Heart right ventricle (tissue), 16 donors: ENCODE results near the gene PEF1. TPM values are rescaled to one million over a fixed set of nuclear protein-coding genes. Genes with fewer than 3 reads are reported as not detected.
A peak's percentile ranks its signal among the peaks of the same experiment; 100 is the strongest.

ENCODE experiments used
- ATAC-seq, 8 donors: fragments of 200-7000 bp; cut with Tn5 transposase; one replicate each; pipeline ENCODE4 v1.9.1; 2020; ENCODE audit warnings: mild to moderate bottlenecking in 8 of 8, moderate library complexity in 8 of 8, moderate number of reproducible peaks in 1 of 8
- DNase-seq, 2 donors: peaks; one replicate each; pipeline ENCODE4 v3.0.0-alpha.2; 2020
- H3K27ac ChIP-seq, 10 donors: fragments of 200-600 bp; sonication (generic) in 2 of 10; one replicate each; pipeline versions ENCODE4 v1.5.0 to v1.8.0; 2020 to 2022; ENCODE audit warnings: mild to moderate bottlenecking in 3 of 10
- H3K27me3 ChIP-seq, 7 donors: fragments of 200-600 bp; one replicate each; pipeline ENCODE4 v1.8.0; 2021 to 2022; ENCODE audit warnings: mild to moderate bottlenecking in 2 of 7
- H3K36me3 ChIP-seq, 9 donors: fragments of 200-600 bp; sonication (generic) in 1 of 9; one replicate each; pipeline versions ENCODE4 v1.5.0 to v1.8.0; 2020 to 2022; ENCODE audit warnings: mild to moderate bottlenecking in 2 of 9
- H3K4me1 ChIP-seq, 9 donors: fragments of 200-600 bp; sonication (generic) in 1 of 9; one replicate each; pipeline versions ENCODE4 v1.5.0 to v1.8.0; 2020 to 2022; ENCODE audit warnings: mild to moderate bottlenecking in 4 of 9
- H3K4me3 ChIP-seq, 10 donors: fragments of 200-600 bp; sonication (generic) in 2 of 10; one replicate each; pipeline versions ENCODE4 v1.5.0 to v1.8.0; 2020 to 2022; ENCODE audit warnings: mild to moderate bottlenecking in 7 of 10, moderate library complexity in 2 of 10
- H3K9me3 ChIP-seq, 11 donors: fragments of 200-600 bp in 10 of 11; sonication (generic) in 2 of 11; one replicate each; pipeline versions ENCODE4 v1.5.0 to v1.8.0; 2013 to 2022; ENCODE audit warnings: mild to moderate bottlenecking in 2 of 11, control low read depth in 1 of 11, moderate library complexity in 1 of 11
- WGBS, 2 donors: extraction: QIAGEN DNeasy Blood & Tissue Kit; methylation state at CpG; one replicate each; pipeline ENCODE4 v1.1.7; 2013; ENCODE audit warnings: inconsistent platforms in 1 of 2; 5-methylcytosine and 5-hydroxymethylcytosine counted together
- intact Hi-C, 10 donors: fragments of 100-400 bp; cut with DNase I; formaldehyde crosslinking; loops; one replicate each; pipeline versions ENCODE4 v1.11.1 to v1.14.2; 2022
- polyA plus RNA-seq, 2 donors: library from polyadenylated mRNA; stranded (reverse); fragments of 200-250 nt; gene quantifications; one replicate each; pipeline ENCODE4 v1.2.3, GENCODE V29; 2013
- total RNA-seq, 10 donors: library from RNA; stranded (reverse); fragmentation: NEBNext Ultra II Directional in 3 of 10; extraction: Animal tissue kit (Norgen Biotek cat#: 25700) in 3 of 10; gene quantifications; one replicate each; pipeline versions ENCODE4 v1.2.1 to v1.2.4, GENCODE V29; 2021 to 2023
- TF ChIP-seq, protein P1 (sequence below), 9 donors: fragments of 200-600 bp; sonication (generic) in 2 of 9; IDR thresholded peaks; one replicate each; pipeline versions ENCODE4 v1.5.0 to v1.8.0; 2021 to 2022; ENCODE audit warnings: antibody characterized with exemption in 9 of 9, mild to moderate bottlenecking in 5 of 9, moderate library complexity in 1 of 9
- donor health status: Arrhythmogenic right ventricular cardiomyopathy.
- donor health status: ischemic (EF 13 %, LVEDD 7.1; RV severe dilation, severe dysfunction).
- donor health status: healthy with polysubstance abuse.
- donor health status: DM: no; HTN: yes; CAD: no.
- donor health status: DM: no; HTN: no; CAD: no.
- donor health status: ischemic (EF 25% LVEDD 6.9; RV normal size, moderate dysfunction).
- donor health status: ischemic (EF 25% LVEDD 5.7; RV mildly dilated, moderate dysfunction).
- donor health status: healthy.
- donor health status: DM: yes; HTN: yes; CAD: no.
- donor health status: Ischemic cardiomyopathy.
- donor health status: ischemic (EF 35%, LVEDD 5.7; RV mildly dilated, moderate dysfunction).
- donor health status: nonischemic (EF 11% LVEDD 7.7; RV severe dilation, severe dysfunction).
- donor health status: DM: yes; HTN: yes; CAD: no.
- donor health status: PGD.
- donor health status: ischemic (EF 29% LVEDD 5.4; RV normal size, mild dysfunction).
- donor health status: nonischemic (EF 23%, LVEDD 6.1; RV moderate dilation, normal function).

PEF1 gene
- total and polyA plus RNA-seq, 12 donors, result 35.0 to 94.3 (median 40.0) TPM

DNA sequence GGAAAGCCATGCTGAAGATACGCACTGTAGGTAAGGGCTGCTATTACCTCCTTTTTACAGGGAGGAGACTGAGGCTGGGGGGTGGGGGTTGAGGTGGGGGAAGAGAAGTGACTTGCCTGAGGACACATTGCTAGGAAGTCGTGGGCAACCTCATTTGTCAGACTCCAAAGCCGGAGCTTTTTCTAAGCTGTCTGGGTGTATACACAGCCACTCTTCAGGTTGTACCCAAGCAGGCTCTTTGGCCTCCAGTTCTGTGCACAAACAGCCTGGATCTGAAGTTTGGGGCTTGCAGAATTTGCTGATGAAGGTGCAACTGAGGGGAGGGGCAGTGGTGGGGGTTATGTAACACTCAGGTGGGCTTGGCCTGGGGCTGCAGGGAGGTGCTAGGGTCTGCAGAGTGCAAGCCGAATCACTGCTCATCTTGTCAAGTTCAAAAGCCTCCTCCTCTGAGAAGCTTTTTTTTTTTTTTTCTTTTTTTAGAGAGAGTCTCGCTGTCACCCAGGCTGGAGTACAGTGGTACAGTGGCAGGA is 51.5 kb downstream of the PEF1 start:
- peaks cover 7 to 70% (median 23%) of the 10 kb centered on the region in 9 donors for H3K4me1 ChIP-seq
- DNase-seq (no peak), ATAC-seq (no peak)
- no peaks in the 10 kb centered on the region for H3K36me3 ChIP-seq
- intact Hi-C loops, result loop anchor here in 2 of 10 donors (2.0 kb wide), 2 partner anchors 26 to 28 kb away; no protein-coding TSS in a partner anchor
- peaks cover 0 to 13% (median 0%) of the 10 kb centered on the region in 7 donors for H3K27me3 ChIP-seq
- no peaks in the 10 kb centered on the region for H3K9me3 ChIP-seq
- WGBS, 2 donors, result 84 to 88% methylated on average over 5 of the region's 5 CpGs
- no peak overlapping the region for H3K27ac ChIP-seq
- H3K4me3 ChIP-seq, result no peak overlapping the region
- TF ChIP-seq, protein P1, sequence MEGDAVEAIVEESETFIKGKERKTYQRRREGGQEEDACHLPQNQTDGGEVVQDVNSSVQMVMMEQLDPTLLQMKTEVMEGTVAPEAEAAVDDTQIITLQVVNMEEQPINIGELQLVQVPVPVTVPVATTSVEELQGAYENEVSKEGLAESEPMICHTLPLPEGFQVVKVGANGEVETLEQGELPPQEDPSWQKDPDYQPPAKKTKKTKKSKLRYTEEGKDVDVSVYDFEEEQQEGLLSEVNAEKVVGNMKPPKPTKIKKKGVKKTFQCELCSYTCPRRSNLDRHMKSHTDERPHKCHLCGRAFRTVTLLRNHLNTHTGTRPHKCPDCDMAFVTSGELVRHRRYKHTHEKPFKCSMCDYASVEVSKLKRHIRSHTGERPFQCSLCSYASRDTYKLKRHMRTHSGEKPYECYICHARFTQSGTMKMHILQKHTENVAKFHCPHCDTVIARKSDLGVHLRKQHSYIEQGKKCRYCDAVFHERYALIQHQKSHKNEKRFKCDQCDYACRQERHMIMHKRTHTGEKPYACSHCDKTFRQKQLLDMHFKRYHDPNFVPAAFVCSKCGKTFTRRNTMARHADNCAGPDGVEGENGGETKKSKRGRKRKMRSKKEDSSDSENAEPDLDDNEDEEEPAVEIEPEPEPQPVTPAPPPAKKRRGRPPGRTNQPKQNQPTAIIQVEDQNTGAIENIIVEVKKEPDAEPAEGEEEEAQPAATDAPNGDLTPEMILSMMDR (IDR thresholded peaks at IDR 0.05), result no peak

DNA sequence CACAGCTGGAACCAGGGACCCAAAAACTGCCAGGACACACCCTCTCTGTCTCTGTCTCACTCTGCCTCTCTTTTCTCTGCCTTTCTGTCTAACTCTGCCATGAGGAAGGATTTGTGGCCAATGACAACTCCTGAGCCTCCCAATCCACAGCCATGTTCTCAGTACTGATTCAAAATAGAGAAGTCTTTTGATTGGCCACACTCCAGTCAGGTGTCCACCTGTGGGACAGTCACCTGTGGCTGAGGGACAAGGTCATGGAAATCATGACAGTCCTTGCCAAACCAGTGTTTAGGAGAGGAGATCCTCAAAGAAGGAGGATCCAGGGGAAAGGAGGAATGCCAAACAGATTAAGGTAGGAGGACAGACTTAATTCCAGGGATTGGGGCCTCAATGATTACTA is 52.5 kb downstream of the PEF1 start:
- intact Hi-C loops, result loop anchor here in 2 of 10 donors (2.0 kb wide), 2 partner anchors 25 to 27 kb away; no protein-coding TSS in a partner anchor

DNA sequence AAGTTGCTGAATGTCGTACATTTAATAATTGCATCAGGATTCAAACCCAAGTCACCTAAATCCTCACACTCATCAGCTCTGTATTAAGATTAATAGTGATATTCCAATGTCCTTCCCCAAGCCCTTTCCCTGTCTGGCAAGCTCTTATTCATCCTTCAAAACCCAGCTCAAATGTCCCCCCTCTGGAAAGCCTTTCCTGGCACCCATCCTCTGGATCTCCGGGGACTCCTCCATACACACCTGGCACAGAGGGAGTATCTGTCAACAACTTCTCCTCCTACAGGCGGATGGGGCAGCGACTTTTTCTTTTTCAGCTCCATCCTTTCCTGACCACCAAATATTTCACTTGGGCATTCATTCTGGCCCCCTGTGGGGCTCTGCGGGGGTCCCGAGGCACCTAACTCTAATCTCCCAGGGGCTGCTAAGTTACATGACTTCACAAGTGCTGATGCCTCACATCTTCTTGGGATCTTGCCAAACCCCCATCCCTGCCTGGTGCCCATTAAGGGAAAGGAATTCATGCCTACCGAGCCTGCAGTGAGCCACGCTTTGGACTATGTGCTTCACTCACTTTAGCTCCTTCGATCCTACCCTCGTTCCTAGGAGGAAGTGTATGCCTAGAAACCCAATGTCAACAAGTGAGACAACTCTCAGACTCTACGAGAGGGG is 53.1 kb downstream of the PEF1 start:
- Histone ChIP-seq H3K4me3 (no peak overlapping the region), H3K36me3 (peaks cover 0 to 15% (median under 1%) of the 10 kb centered on the region in 9 donors), H3K9me3 (no peaks in the 10 kb centered on the region), H3K27ac (peak overlapping the region in 5 of 10 donors; percentile 10 to 96 (median 16)), H3K4me1 (peaks cover 15 to 74% (median 33%) of the 10 kb centered on the region in 9 donors), H3K27me3 (peaks cover 0 to 13% (median 0%) of the 10 kb centered on the region in 7 donors)
- intact Hi-C loops, result loop anchor here in 2 of 10 donors (2.0 kb wide), 2 partner anchors 25 to 27 kb away; no protein-coding TSS in a partner anchor
- DNase-seq (no peak), ATAC-seq (no peak)
- TF ChIP-seq, protein P1 (IDR thresholded peaks at IDR 0.05), result no peak
- 52 to 63% methylated on average over 11 of the region's 11 CpGs for WGBS, 2 donors

More for the DNA sequence above, 52.5 kb downstream of the PEF1 start:
- Histone ChIP-seq H3K9me3 (no peaks in the 10 kb centered on the region), H3K4me3 (no peak overlapping the region), H3K27me3 (peaks cover 0 to 13% (median 0%) of the 10 kb centered on the region in 7 donors), H3K27ac (peak overlapping the region in 5 of 10 donors; percentile 10 to 96 (median 16)), H3K4me1 (peaks cover 13 to 74% (median 32%) of the 10 kb centered on the region in 9 donors), H3K36me3 (peaks cover 0 to 9% (median 0%) of the 10 kb centered on the region in 9 donors)
- TF ChIP-seq, protein P1 (IDR thresholded peaks at IDR 0.05), result no peak
- DNase-seq, result no peak
- no peak for ATAC-seq

DNA sequence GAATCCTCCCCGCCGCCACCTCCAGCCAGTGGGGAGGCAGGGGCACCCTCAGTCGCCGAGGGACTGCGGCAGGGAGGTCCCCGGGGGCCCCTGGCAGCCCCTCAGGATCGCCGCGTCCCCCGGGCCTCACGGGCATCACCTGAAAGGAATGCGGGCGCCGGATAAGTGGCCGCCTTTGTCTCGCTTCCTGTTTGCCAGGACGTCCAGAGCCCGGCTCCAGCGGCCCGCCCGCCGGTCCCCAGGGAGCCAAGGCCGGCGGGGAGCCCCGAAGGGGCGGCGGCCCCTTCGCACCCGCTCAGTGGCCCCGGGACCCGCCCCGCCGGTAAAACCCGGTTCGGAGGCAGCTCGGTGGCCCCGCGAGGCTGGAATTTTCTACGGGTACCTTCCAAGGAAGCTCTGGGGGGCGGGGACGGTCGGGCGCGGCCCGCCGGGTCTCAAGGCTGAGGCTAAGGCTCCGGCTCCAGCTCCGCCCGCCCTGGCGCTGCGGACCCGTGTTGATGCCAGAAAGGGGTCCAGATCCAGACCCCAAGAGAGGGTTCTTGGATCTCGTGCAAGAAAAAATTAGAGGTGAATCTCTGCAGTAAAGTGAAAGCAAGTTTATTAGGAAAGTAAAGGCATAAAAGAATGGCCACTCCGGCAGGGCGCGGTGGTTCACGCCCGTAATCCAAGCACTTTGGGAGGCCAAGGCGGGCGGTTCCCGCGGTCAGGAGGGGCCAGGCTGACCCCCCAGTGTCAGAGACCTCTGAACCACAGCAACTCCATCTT is 55.7 kb downstream of the PEF1 start:
- intact Hi-C loops, result no loop called here
- 17 to 21% methylated on average over 60 to 62 of the region's 62 CpGs for WGBS, 2 donors
- peaks cover 21 to 79% (median 60%) of the 10 kb centered on the region in 9 donors for H3K4me1 ChIP-seq

More for the DNA sequence above, 55.7 kb downstream of the PEF1 start:
- Histone ChIP-seq H3K36me3 (peaks cover 6 to 39% (median 20%) of the 10 kb centered on the region in 9 donors), H3K27ac (peak overlapping the region; percentile 82 to 96 (median 94)), H3K9me3 (no peaks in the 10 kb centered on the region), H3K27me3 (peaks cover 0 to 13% (median 0%) of the 10 kb centered on the region in 7 donors), H3K4me3 (peak overlapping the region in 9 of 10 donors; percentile 13 to 51 (median 43))
- DNase-seq (peak in 1 of 2 donors; percentile 71), ATAC-seq (peak; percentile 16 to 52 (median 37))
- TF ChIP-seq, protein P1 (IDR thresholded peaks at IDR 0.05), result no peak
